BJ (cell line): ENCODE measurements around the gene TPD52L2. TPM values are rescaled to one million over a fixed set of nuclear protein-coding genes. Genes with fewer than 3 reads are reported as not detected.

ENCODE experiments used
- CTCF ChIA-PET: fragments of 350-600 bp; formaldehyde crosslinking; extraction: SDS; loops from one replicate; lab custom pipeline; 2021; ENCODE audit warnings: antibody characterized with exemption, inconsistent platforms; lab: Yijun Ruan, JAX
- POLR2A ChIA-PET: fragments of 300-600 bp; sonication (Branson Sonifier 250); formaldehyde crosslinking; extraction: SDS; loops from one replicate; lab custom pipeline; 2021; ENCODE audit warnings: antibody characterized with exemption; lab: Charles Lee
- DNase-seq: peaks from one replicate; pipeline ENCODE4 v3.0.0-alpha.2; 2011; ENCODE audit warnings: low read depth
- H3K27me3 ChIP-seq: 2 replicates; pipeline ENCODE4 v1.6.0; 2011; ENCODE audit warnings: low read length; ENCODE audit not compliant: control insufficient read depth, insufficient read depth
- H3K36me3 ChIP-seq: 2 replicates; pipeline ENCODE4 v1.5.1; 2011; ENCODE audit warnings: low read length; ENCODE audit not compliant: control insufficient read depth, insufficient read depth
- H3K4me3 ChIP-seq: 2 replicates; pipeline ENCODE4 v1.5.1; 2011; ENCODE audit warnings: low read depth, mild to moderate bottlenecking, control low read depth, low read length
- polyA plus RNA-seq: library from polyadenylated mRNA; depleted of rRNA; stranded (reverse); fragments of >200 nt; gene quantifications from 2 replicates; pipeline ENCODE4 v1.2.3, GENCODE V29; 2011
- TF ChIP-seq, protein P1 (sequence below): IDR thresholded peaks from 2 replicates; pipeline ENCODE4 v1.5.1; 2011; ENCODE audit warnings: low read depth, mild to moderate bottlenecking, control low read depth, inconsistent platforms, low read length, moderate library complexity; ENCODE audit not compliant: insufficient read depth

TPD52L2 gene
- polyA plus RNA-seq, 1 experiment, result 288 TPM

DNA sequence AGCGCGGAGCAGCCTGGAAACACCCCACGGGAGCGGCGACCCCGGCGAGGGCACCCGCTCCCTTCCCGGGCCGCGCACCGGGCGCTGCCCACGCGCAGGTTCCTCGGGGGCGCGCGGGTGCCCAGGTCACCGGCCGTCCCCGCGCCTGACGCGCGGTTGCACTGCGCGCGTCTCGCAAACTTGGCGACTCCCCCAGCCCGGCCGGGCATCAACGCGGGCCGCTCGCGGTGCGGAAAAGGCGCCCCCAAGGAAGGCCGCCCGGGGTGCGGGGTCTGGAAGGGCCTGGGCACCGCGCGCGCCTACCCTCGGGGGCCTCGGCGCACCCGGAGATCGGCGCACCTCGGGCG lies 33.5 kb upstream of the TPD52L2 start:
- Histone ChIP-seq H3K27me3 (peaks cover 16% of the 10 kb centered on the region), H3K36me3 (no peaks in the 10 kb centered on the region), H3K4me3 (peak overlapping the region; percentile 39; the same call in 1 of the 2 replicates)
- TF ChIP-seq, protein P1, sequence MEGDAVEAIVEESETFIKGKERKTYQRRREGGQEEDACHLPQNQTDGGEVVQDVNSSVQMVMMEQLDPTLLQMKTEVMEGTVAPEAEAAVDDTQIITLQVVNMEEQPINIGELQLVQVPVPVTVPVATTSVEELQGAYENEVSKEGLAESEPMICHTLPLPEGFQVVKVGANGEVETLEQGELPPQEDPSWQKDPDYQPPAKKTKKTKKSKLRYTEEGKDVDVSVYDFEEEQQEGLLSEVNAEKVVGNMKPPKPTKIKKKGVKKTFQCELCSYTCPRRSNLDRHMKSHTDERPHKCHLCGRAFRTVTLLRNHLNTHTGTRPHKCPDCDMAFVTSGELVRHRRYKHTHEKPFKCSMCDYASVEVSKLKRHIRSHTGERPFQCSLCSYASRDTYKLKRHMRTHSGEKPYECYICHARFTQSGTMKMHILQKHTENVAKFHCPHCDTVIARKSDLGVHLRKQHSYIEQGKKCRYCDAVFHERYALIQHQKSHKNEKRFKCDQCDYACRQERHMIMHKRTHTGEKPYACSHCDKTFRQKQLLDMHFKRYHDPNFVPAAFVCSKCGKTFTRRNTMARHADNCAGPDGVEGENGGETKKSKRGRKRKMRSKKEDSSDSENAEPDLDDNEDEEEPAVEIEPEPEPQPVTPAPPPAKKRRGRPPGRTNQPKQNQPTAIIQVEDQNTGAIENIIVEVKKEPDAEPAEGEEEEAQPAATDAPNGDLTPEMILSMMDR, result no peak
- POLR2A ChIA-PET, result no interaction called here
- DNase-seq, result no peak
- CTCF ChIA-PET, result no interaction called here

DNA sequence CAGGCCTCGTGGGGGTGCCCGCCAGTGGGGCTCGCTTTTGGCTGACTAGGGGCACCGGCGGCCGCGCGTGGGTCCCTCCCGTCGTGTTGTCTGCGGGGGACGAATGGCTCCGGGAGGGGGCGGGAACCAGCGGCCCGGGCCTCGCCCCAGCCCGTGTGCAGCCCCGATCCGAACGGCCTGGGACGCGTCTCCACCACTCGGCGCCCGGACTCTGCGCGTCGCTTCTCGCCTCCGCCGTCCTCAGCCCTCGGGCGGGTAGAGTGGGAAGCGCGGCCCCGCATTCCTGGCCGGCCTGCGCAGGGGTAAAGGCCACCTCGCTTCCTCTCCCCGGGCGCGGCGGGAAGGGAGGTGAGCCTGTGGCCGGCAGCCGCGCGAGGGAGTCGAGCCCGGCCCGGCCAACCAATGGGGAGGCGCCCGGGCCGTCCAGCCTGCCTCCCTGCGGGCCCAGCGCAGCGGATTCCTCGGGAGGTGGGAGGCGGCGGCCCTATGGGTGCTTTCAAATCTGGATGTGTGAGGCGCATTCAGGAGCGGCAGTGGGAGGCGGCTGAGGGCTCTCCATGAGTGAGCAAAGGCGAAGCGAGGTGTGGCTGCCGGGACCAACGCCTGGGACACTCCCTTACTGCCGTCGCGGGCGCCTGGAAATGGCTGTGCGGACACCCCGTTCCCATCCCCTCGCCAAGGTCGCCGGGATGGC lies 32.9 kb upstream of the TPD52L2 start:
- H3K27me3 ChIP-seq, result peaks cover 16% of the 10 kb centered on the region
- no peaks in the 10 kb centered on the region for H3K36me3 ChIP-seq
- CTCF ChIA-PET, result no interaction called here
- POLR2A ChIA-PET, result no interaction called here
- TF ChIP-seq, protein P1, result no peak
- no peak for DNase-seq
- H3K4me3 ChIP-seq, result no peak overlapping the region

DNA sequence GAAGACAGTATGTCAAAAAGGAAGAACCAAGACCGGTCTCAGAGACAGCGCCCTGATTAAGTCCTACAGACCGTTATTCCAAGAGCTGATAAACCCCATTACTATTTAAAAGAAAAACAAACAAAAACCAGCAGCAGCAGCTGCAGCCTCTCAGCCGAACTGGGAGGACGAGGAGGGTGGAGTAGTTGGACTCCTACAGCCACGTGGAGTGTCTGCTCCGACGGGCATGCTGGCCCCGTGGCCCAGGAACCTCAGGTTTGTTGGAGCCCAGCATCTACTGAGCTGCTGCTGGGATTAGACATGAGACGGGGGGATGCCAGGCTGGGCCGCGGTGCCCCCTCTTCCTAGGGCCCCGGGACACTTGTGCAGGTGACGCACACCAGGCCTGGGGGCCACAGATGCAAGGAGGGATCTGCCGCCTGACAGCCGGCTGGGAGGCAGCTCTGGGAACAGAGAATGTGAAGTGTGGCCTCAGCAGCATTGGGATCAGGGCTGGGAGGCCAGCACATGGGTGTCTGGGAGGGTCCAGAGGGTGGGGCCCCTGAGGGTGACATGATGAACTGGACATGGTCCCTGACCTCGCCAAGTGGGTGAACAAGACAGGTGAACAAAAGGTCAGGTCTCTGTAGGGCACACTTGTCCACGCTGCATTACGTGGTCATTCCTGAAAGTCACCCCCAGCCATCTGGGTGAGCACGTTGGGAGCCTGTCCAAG lies 31.1 kb upstream of the TPD52L2 start:
- DNase-seq, result no peak
- no peak overlapping the region for H3K4me3 ChIP-seq
- CTCF ChIA-PET, result interaction anchor here (1.1 to 1.5 kb wide), 2 partner anchors 20 to 59 kb away, joined by 3 read pairs; no protein-coding TSS in a partner anchor
- TF ChIP-seq, protein P1, result no peak
- no peaks in the 10 kb centered on the region for H3K36me3 ChIP-seq
- peaks cover 11% of the 10 kb centered on the region for H3K27me3 ChIP-seq
- POLR2A ChIA-PET, result no interaction called here

DNA sequence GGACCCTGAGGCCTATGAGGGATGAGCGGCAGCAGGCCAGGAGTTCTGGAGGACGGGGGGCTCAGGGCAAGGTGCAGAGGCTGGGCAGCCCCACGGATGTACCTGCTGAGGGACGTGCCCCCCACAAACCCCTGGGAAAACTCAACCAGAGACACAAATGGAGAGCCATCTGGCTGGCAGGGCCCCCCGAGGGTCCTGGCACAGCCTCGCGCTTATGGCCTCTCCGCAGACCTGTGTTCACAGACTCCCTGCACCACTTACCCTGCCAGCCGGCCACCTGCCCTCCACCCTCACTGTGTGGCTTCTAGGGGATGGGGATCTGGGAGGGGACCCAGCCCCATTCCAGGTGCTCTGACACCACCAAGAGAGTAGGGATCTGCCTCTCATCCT lies 30.6 kb upstream of the TPD52L2 start:
- Histone ChIP-seq H3K4me3 (no peak overlapping the region), H3K36me3 (no peaks in the 10 kb centered on the region), H3K27me3 (peaks cover 6% of the 10 kb centered on the region)
- ChIA-PET CTCF (interaction anchor here (0.8 to 1.5 kb wide), 4 partner anchors 19 to 59 kb away, joined by 3 read pairs; no protein-coding TSS in a partner anchor), POLR2A (no interaction called here)
- DNase-seq, result no peak
- TF ChIP-seq, protein P1, result no peak
